ENCODE data around the gene LRP10. TPM values are rescaled to one million over a fixed set of nuclear protein-coding genes. Genes with fewer than 3 reads are reported as not detected.

LRP10 gene
- total RNA-seq, 3 donors from 2014 or later (not counting 1 experiment from before 2014, with no cell fraction given) = 97.8 to 118 (median 102) TPM

DNA sequence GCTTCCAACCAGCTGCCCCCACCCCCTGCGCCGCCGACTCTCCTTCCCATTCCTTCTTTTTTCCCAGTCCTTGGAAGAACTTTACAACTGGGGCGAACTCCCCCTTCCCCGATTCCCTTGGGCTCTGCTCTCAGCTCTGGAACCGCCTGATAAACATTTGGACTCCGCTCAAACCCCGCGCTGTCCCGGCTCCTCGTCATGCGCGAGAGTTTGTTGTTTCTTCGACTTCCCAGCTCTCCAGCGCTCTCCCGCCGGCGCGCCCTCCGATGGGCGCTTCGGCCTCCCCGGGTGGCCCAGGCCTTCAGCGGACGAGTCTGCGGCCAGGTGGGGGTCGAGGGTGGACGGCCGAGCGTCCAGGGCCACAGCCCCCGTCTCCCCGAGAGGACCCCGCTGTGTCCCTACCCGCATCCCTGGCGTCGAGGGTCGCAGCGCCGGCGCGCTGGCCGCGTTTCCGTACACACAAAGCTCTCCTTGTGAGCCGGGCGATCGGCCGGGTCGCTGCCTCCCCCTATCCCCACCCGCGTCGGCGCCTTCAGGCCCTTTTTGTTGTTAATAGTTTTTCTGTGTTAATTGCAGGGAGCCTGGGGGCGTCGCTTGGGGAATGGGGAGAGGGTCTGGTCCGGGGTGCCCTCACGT, 34.3 kb upstream of the LRP10 start:
- Mint-ChIP-seq H3K9me3 (no peaks in the 10 kb centered on the region), H3K27ac (peak overlapping the region in 1 of 2 donors; percentile 90), H3K36me3 (no peaks in the 10 kb centered on the region), H3K27me3 (ENCODE audit: low read depth in 2 of 2) (peaks cover 24 to 31% of the 10 kb centered on the region in 2 donors), H3K4me3 (peak overlapping the region; percentile 86), H3K4me1 (peaks cover 7 to 18% of the 10 kb centered on the region in 2 donors)
- peak overlapping the region; percentile 30 for H3K4me3 ChIP-seq (ENCODE audit: low read length)
- TF ChIP-seq, protein P1, sequence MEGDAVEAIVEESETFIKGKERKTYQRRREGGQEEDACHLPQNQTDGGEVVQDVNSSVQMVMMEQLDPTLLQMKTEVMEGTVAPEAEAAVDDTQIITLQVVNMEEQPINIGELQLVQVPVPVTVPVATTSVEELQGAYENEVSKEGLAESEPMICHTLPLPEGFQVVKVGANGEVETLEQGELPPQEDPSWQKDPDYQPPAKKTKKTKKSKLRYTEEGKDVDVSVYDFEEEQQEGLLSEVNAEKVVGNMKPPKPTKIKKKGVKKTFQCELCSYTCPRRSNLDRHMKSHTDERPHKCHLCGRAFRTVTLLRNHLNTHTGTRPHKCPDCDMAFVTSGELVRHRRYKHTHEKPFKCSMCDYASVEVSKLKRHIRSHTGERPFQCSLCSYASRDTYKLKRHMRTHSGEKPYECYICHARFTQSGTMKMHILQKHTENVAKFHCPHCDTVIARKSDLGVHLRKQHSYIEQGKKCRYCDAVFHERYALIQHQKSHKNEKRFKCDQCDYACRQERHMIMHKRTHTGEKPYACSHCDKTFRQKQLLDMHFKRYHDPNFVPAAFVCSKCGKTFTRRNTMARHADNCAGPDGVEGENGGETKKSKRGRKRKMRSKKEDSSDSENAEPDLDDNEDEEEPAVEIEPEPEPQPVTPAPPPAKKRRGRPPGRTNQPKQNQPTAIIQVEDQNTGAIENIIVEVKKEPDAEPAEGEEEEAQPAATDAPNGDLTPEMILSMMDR (IDR thresholded peaks at IDR 0.05) = no peak
- H3K9me3 ChIP-seq (ENCODE audit: control insufficient read depth, insufficient read depth, low read length) = no peaks in the 10 kb centered on the region
- ATAC-seq (peak in 1 of 3 donors; percentile 38), DNase-seq (peak in 1 of 2 donors; percentile 41)
- 4% methylated on average over 46 of the region's 57 CpGs for WGBS (ENCODE audit: insufficient coverage)
- no peak overlapping the region for H3K27ac ChIP-seq (ENCODE audit: low read length)
- intact Hi-C loops (cut with micrococcal nuclease) = no loop called here
- H3K27me3 ChIP-seq (ENCODE audit: control insufficient read depth, insufficient read depth, low read length) = peaks cover 20% of the 10 kb centered on the region
- peaks cover 9% of the 10 kb centered on the region for H3K36me3 ChIP-seq (ENCODE audit: control insufficient read depth, insufficient read depth, low read length)
- H3K4me1 ChIP-seq (ENCODE audit: control insufficient read depth, insufficient read depth, low read length) = peaks cover 15% of the 10 kb centered on the region

DNA sequence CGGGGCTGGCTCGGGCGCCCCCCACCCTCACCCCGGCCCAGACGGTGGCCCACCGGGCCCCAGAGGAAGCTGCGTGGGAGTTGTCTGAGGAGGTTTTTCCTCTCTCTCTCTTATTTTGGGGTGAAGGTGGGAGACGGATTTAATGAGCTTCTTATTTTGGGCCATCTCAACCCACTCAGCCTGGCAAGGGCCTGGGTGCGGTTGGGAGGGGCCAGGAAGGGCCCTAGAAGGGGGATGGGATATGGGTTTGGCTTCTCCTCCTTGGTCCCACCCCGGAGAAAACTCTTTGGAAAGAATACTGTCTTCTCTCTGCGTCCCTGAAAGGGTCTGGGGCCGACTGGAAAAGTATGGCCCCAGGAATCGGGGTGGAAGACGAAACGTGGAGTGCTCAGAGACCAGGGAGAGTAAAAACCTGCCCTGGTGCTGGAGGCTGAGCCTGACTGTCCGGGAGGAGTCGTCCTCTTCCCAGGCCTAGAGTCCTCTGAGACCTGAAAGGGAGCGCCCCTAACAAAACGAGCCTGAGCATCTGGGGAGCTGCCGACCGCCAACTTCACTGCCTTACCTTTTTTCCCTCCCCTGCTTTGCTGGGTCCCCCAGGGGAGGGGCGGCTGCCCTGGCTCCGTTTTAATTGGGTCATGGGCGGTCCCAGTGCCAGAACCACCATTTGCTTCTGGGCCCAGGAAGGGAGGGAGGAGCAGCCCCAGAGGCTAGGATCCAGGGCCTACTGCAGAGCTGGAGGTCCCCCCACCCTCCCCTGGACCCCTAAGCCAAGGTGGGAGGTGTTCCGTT, 33.6 kb upstream of the LRP10 start:
- 81% methylated on average over 18 of the region's 25 CpGs for WGBS (ENCODE audit: insufficient coverage)
- intact Hi-C loops (cut with micrococcal nuclease) = no loop called here
- Mint-ChIP-seq H3K36me3 (no peaks in the 10 kb centered on the region), H3K9me3 (no peaks in the 10 kb centered on the region), H3K4me3 (peak overlapping the region; percentile 50), H3K27me3 (ENCODE audit: low read depth in 2 of 2) (peaks cover 24 to 31% of the 10 kb centered on the region in 2 donors), H3K27ac (peak overlapping the region in 1 of 2 donors; percentile 90), H3K4me1 (peaks cover 7 to 18% of the 10 kb centered on the region in 2 donors)
- H3K27ac ChIP-seq (ENCODE audit: low read length) = no peak overlapping the region
- ATAC-seq (no peak), DNase-seq (no peak)
- H3K9me3 ChIP-seq (ENCODE audit: control insufficient read depth, insufficient read depth, low read length) = no peaks in the 10 kb centered on the region
- peaks cover 9% of the 10 kb centered on the region for H3K36me3 ChIP-seq (ENCODE audit: control insufficient read depth, insufficient read depth, low read length)
- H3K4me3 ChIP-seq (ENCODE audit: low read length) = no peak overlapping the region
- TF ChIP-seq, protein P1 (IDR thresholded peaks at IDR 0.05) = no peak
- H3K4me1 ChIP-seq (ENCODE audit: control insufficient read depth, insufficient read depth, low read length) = peaks cover 15% of the 10 kb centered on the region
- H3K27me3 ChIP-seq (ENCODE audit: control insufficient read depth, insufficient read depth, low read length) = peaks cover 20% of the 10 kb centered on the region

DNA sequence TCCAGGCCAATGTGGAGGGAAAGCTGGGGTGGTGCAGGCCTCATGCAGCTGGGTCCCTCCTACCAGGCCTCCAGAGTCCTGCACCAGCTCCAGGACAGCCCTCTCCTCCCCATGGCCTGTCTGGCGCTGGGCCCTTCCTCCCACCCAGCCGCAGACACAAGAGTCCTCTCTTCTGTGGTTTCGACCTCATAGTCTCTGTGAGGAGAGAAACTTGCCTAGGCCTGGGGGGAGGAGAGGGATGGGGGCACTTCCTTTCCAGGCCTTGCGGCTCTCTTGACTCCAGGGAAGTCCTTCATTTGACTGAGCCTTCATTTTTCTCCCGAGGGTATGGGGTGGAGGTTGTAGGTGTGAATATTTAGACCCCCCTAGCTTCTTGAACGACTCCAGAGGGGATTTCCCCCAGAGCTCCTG, 32.9 kb upstream of the LRP10 start:
- intact Hi-C loops (cut with micrococcal nuclease) = no loop called here
- H3K4me3 Mint-ChIP-seq = no peak overlapping the region
- peaks cover 28 to 31% of the 10 kb centered on the region in 2 donors for H3K27me3 Mint-ChIP-seq (ENCODE audit: low read depth in 2 of 2)
- Histone ChIP-seq H3K27ac (ENCODE audit: low read length) (no peak overlapping the region), H3K9me3 (ENCODE audit: control insufficient read depth, insufficient read depth, low read length) (no peaks in the 10 kb centered on the region), H3K4me3 (ENCODE audit: low read length) (no peak overlapping the region), H3K4me1 (ENCODE audit: control insufficient read depth, insufficient read depth, low read length) (peaks cover 15% of the 10 kb centered on the region), H3K27me3 (ENCODE audit: control insufficient read depth, insufficient read depth, low read length) (peaks cover 20% of the 10 kb centered on the region), H3K36me3 (ENCODE audit: control insufficient read depth, insufficient read depth, low read length) (peaks cover 6% of the 10 kb centered on the region)
- no peak overlapping the region for H3K27ac Mint-ChIP-seq
- WGBS (ENCODE audit: insufficient coverage) = 23% methylated on average over 6 of the region's 6 CpGs
- TF ChIP-seq, protein P1 (IDR thresholded peaks at IDR 0.05) = no peak
- peaks cover 7 to 18% of the 10 kb centered on the region in 2 donors for H3K4me1 Mint-ChIP-seq
- DNase-seq (no peak), ATAC-seq (no peak)
- no peaks in the 10 kb centered on the region for H3K9me3 Mint-ChIP-seq
- no peaks in the 10 kb centered on the region for H3K36me3 Mint-ChIP-seq
